IMR-90 (cell line): ENCODE results near the gene PHACTR2. TPM values are rescaled to one million over a fixed set of nuclear protein-coding genes. Genes with fewer than 3 reads are reported as not detected.

Source experiments
- ATAC-seq: fragments of 200-7000 bp; cut with Tn5 transposase; 2 replicates; pipeline ENCODE4 v1.9.1; 2020; ENCODE audit warnings: low read depth, mild to moderate bottlenecking, moderate library complexity
- BruUV-seq: library from RNA; stranded (reverse); fragments of 400-500 nt; replicated peaks from 2 replicates; lab custom pipeline; 2021; lab: Mats Ljungman, UMichigan
- CTCF ChIA-PET: fragments of 300-600 bp; formaldehyde crosslinking; extraction: SDS; loops from one replicate; lab custom pipeline; 2021; ENCODE audit warnings: antibody characterized with exemption; lab: Yijun Ruan, JAX
- POLR2A ChIA-PET: fragments of 300-600 bp; sonication (Branson Sonifier 250); formaldehyde crosslinking; loops from one replicate; lab custom pipeline; 2022; ENCODE audit warnings: antibody characterized with exemption; ENCODE audit not compliant: unreplicated experiment; lab: Charles Lee
- DNase-seq: peaks from one replicate; pipeline ENCODE4 v3.0.0; 2013
- H2AFZ ChIP-seq: replicated peaks from 2 replicates; pipeline ENCODE3; 2013; ENCODE audit warnings: low read length, mild to moderate bottlenecking; ENCODE audit not compliant: poor library complexity
- H2AK5ac ChIP-seq: 2 replicates; pipeline ENCODE4 v1.6.1; 2013; ENCODE audit warnings: low read depth, low read length, inconsistent platforms
- H2AK9ac ChIP-seq: replicated peaks from 2 replicates; pipeline ENCODE3; 2013; ENCODE audit warnings: mild to moderate bottlenecking, low read depth, low read length, moderate library complexity; ENCODE audit not compliant: poor library complexity
- H2BK120ac ChIP-seq: 2 replicates; pipeline ENCODE4 v1.6.1; 2013; ENCODE audit warnings: low read depth, low read length, inconsistent platforms
- H2BK15ac ChIP-seq: 3 replicates; pipeline ENCODE4 v1.6.1; 2013; ENCODE audit warnings: low read depth, low read length, inconsistent platforms
- H2BK20ac ChIP-seq: 2 replicates; pipeline ENCODE4 v1.6.1; 2013; ENCODE audit warnings: low read depth, mild to moderate bottlenecking, inconsistent platforms, low read length, moderate library complexity
- H2BK5ac ChIP-seq: 2 replicates; pipeline ENCODE4 v1.6.1; 2013; ENCODE audit warnings: mild to moderate bottlenecking, low read depth, low read length, inconsistent platforms; ENCODE audit not compliant: poor library complexity, severe bottlenecking
- H3K14ac ChIP-seq: replicated peaks from 2 replicates; pipeline ENCODE4 v1.6.1; 2013; ENCODE audit warnings: low read depth, low read length, inconsistent platforms
- H3K18ac ChIP-seq: 2 replicates; pipeline ENCODE4 v1.6.1; 2013; ENCODE audit warnings: low read depth, low read length, control low read depth
- H3K23ac ChIP-seq: 2 replicates; pipeline ENCODE4 v1.6.1; 2013; ENCODE audit warnings: low read depth, low read length, inconsistent platforms
- H3K27ac ChIP-seq: 2 replicates; pipeline ENCODE4 v1.5.1; 2013; ENCODE audit warnings: mild to moderate bottlenecking, control low read depth, low read length; ENCODE audit not compliant: insufficient read depth
- H3K27me3 ChIP-seq: 2 replicates; pipeline ENCODE4 v1.6.1; 2013; ENCODE audit warnings: low read length; ENCODE audit not compliant: control insufficient read depth, insufficient read depth
- H3K36me3 ChIP-seq: 2 replicates; pipeline ENCODE4 v1.6.1; 2013; ENCODE audit warnings: low read length, mixed read lengths; ENCODE audit not compliant: control insufficient read depth, insufficient read depth
- H3K4ac ChIP-seq: 2 replicates; pipeline ENCODE4 v1.6.1; 2013; ENCODE audit warnings: low read depth, low read length, inconsistent platforms
- H3K4me1 ChIP-seq: 2 replicates; pipeline ENCODE4 v1.6.1; 2013; ENCODE audit warnings: low read length, mixed read lengths; ENCODE audit not compliant: control insufficient read depth, insufficient read depth
- H3K4me2 ChIP-seq: 2 replicates; pipeline ENCODE4 v1.6.1; 2013; ENCODE audit warnings: low read depth, mild to moderate bottlenecking, control low read depth, low read length, moderate library complexity
- H3K4me3 ChIP-seq: 2 replicates; pipeline ENCODE4 v1.5.1; 2013; ENCODE audit warnings: low read depth, mild to moderate bottlenecking, control low read depth, low read length, moderate library complexity; ENCODE audit not compliant: insufficient read depth
- H3K56ac ChIP-seq: 2 replicates; pipeline ENCODE4 v1.6.1; 2013; ENCODE audit warnings: low read length, inconsistent platforms; ENCODE audit not compliant: insufficient read depth; ENCODE audit errors: extremely low read depth
- H3K79me1 ChIP-seq, 2 experiments: 2 replicates each; pipeline ENCODE4 v1.6.1; 2013; ENCODE audit warnings: low read length in 2 of 2, inconsistent platforms in 1 of 2, low read depth in 1 of 2
- H3K9ac ChIP-seq: 2 replicates; pipeline ENCODE4 v1.6.1; 2013; ENCODE audit warnings: low read depth, low read length, control low read depth
- H3K9me1 ChIP-seq: 2 replicates; pipeline ENCODE4 v1.6.1; 2013; ENCODE audit warnings: low read length, inconsistent platforms; ENCODE audit not compliant: insufficient read depth
- H3K9me3 ChIP-seq: 2 replicates; pipeline ENCODE4 v1.6.1; 2013; ENCODE audit warnings: low read length; ENCODE audit not compliant: control insufficient read depth, insufficient read depth
- H4K20me1 ChIP-seq: 2 replicates; pipeline ENCODE4 v1.6.1; 2013; ENCODE audit warnings: low read length, inconsistent platforms; ENCODE audit not compliant: insufficient read depth
- H4K5ac ChIP-seq: 2 replicates; pipeline ENCODE4 v1.6.1; 2013; ENCODE audit warnings: mild to moderate bottlenecking, low read depth, low read length, control low read depth
- H4K8ac ChIP-seq, 2 experiments: 2 replicates each; pipeline ENCODE4 v1.6.1; 2013; ENCODE audit warnings: low read depth in 2 of 2, low read length in 2 of 2, control low read depth in 1 of 2, inconsistent platforms in 1 of 2
- H4K91ac ChIP-seq: 2 replicates; pipeline ENCODE4 v1.6.1; 2013; ENCODE audit warnings: low read depth, low read length, inconsistent platforms; ENCODE audit not compliant: insufficient read depth
- CEBPB ChIP-seq: IDR thresholded peaks from 2 replicates; pipeline ENCODE4 v1.6.1; 2012; ENCODE audit warnings: low read depth, low read length, improper control_type of control experiment
- NFE2L2 ChIP-seq: fragments of 150-350 bp; IDR thresholded peaks from 2 replicates; pipeline ENCODE4 v1.6.1; 2016; ENCODE audit warnings: low read depth, mild to moderate bottlenecking, low read length
- WGBS, 2 experiments: methylation state at CpG; one replicate each; pipeline versions ENCODE4 v1.1.5 to v1.1.7; 2013; ENCODE audit warnings: missing lambda C conversion rate in 2 of 2; ENCODE audit not compliant: insufficient read length in 1 of 2; ENCODE audit errors: extremely low coverage in 2 of 2; 5-methylcytosine and 5-hydroxymethylcytosine counted together
- dilution Hi-C: fragments of 300-500 bp; cut with HindIII; formaldehyde crosslinking; loops from one replicate; pipeline ENCODE4 v1.14.3; 2018; ENCODE audit warnings: low sequenced_read_pairs; ENCODE audit not compliant: unreplicated experiment
- in situ Hi-C: fragments of 300-500 bp; cut with MboI; formaldehyde crosslinking; loops from 3 replicates; pipeline ENCODE4 v1.14.3; 2019; ENCODE audit warnings: low sequenced_read_pairs, inconsistent platforms, mixed read lengths
- intact Hi-C: fragments of 100-400 bp; cut with micrococcal nuclease; formaldehyde crosslinking; loops from 2 replicates; pipeline ENCODE4 v1.10.0; 2022
- polyA plus RNA-seq, 3 experiments: library from polyadenylated mRNA; depleted of rRNA; stranded (reverse); fragments of >200 nt; gene quantifications; 2 replicates each; pipeline ENCODE4 v1.2.3, GENCODE V29; 2012; ENCODE audit warnings: low replicate concordance in 1 of 3
- total RNA-seq: library from RNA; depleted of rRNA; stranded (reverse); fragments of >200 nt; gene quantifications from 2 replicates; pipeline ENCODE4 v1.2.3, GENCODE V29; 2012

Gene PHACTR2
- total and polyA plus RNA-seq, 2 of the 4 experiments (the other 2 are of a cell fraction), result 14.5 to 74.2 TPM

- Histone ChIP-seq H3K27ac (peak overlapping the region; percentile 80; the same call in 1 of the 2 replicates), H2BK15ac (no peak overlapping the region), H2BK120ac (peak overlapping the region; percentile 60), H2BK20ac (peak overlapping the region; percentile 24; the same call in 1 of the 2 replicates), H3K4me1 (peaks cover 21% of the 10 kb centered on the region), H3K4me3 (no peak overlapping the region), H2AFZ (no peak overlapping the region), H3K56ac (no peak overlapping the region), H3K18ac (peak overlapping the region; percentile 93), H2AK5ac (peak overlapping the region; percentile 22; the same call in 1 of the 2 replicates), H2AK9ac (no peak overlapping the region), H3K36me3 (peaks cover 5% of the 10 kb centered on the region), H3K4ac (peak overlapping the region; percentile 51; the same call in 1 of the 2 replicates), H3K4me2 (peak overlapping the region; percentile 68), H4K8ac (peak overlapping the region in 1 of 2 experiments; percentile 31; a peak in 1 of 4 replicates), H4K20me1 (peaks cover 12% of the 10 kb centered on the region; the same call in 1 of the 2 replicates), H3K14ac (peak overlapping the region; percentile 58), H3K9ac (0 out of 2 replicates have a peak overlapping the region, but pooled peaks have one; percentile 29), H3K27me3 (no peaks in the 10 kb centered on the region), H2BK5ac (peak overlapping the region; percentile 78), H3K79me1 (peaks cover 36 to 75% of the 10 kb centered on the region in 2 experiments), H4K5ac (peak overlapping the region; percentile 57; the same call in 1 of the 2 replicates), H3K9me3 (no peaks in the 10 kb centered on the region), H3K23ac (peak overlapping the region; percentile 9; the same call in 1 of the 2 replicates), H4K91ac (no peak overlapping the region; the same call in 1 of the 2 replicates), H3K9me1 (0 out of 2 replicates have a peak, but pooled peaks cover 10% of the 10 kb centered on the region)
- DNase-seq, result peak; percentile 13
- intact Hi-C loops, result no loop called here
- ChIA-PET POLR2A (no interaction called here), CTCF (no interaction called here)
- no TSS peak for BruUV-seq
- WGBS, 2 experiments, result no CpG with 5 or more reads among the region's 6 CpGs
- 0 out of 2 replicates have a peak, but pooled peaks have one; percentile 11 for ATAC-seq
- in situ Hi-C loops, result no loop called here
- dilution Hi-C loops, result no loop called here
- TF ChIP-seq CEBPB (peak; percentile 78), NFE2L2 (no peak)
Measured at GRCh38 chr6:143701349-143702234, 23.8 kb downstream of the PHACTR2 start.
